Left ventricle myocardium inferior (tissue), 1 donor: ENCODE results near the gene PPP3R1. TPM values are rescaled to one million over a fixed set of nuclear protein-coding genes. Genes with fewer than 3 reads are reported as not detected.
A peak's percentile ranks its signal among the peaks of the same experiment; 100 is the strongest.

Experiments
- DNase-seq: peaks from one replicate; pipeline ENCODE4 v3.0.0-alpha.2; 2020
- H3K27ac ChIP-seq: fragments of 200-600 bp; replicated peaks from 2 replicates; pipeline ENCODE4 v1.8.0; 2021
- H3K27me3 ChIP-seq: fragments of 200-600 bp; 2 replicates; pipeline ENCODE4 v1.8.0; 2021; ENCODE audit warnings: low read depth
- H3K36me3 ChIP-seq: fragments of 200-600 bp; 2 replicates; pipeline ENCODE4 v1.8.0; 2021
- H3K4me1 ChIP-seq: fragments of 200-600 bp; 2 replicates; pipeline ENCODE4 v1.8.0; 2021
- H3K4me3 ChIP-seq: fragments of 200-600 bp; 2 replicates; pipeline ENCODE4 v1.8.0; 2021; ENCODE audit warnings: mild to moderate bottlenecking, moderate library complexity
- H3K9me3 ChIP-seq: fragments of 200-600 bp; replicated peaks from 2 replicates; pipeline ENCODE4 v1.8.0; 2021
- CTCF ChIP-seq: fragments of 200-600 bp; IDR thresholded peaks from 2 replicates; pipeline ENCODE4 v1.8.0; 2021; ENCODE audit warnings: antibody characterized with exemption, mild to moderate bottlenecking, borderline replicate concordance
- intact Hi-C: fragments of 100-400 bp; cut with micrococcal nuclease; formaldehyde crosslinking; loops from one replicate; pipeline ENCODE4 v1.11.0; 2022
- long read RNA-seq: library from polyadenylated mRNA; unstranded; transcript quantifications from one replicate; pipeline ENCODE4 v2.0.0, GENCODE V29; 2021
- total RNA-seq: library from RNA; stranded (reverse); fragmentation: NEBNext Ultra II Directional; extraction: Animal tissue kit (Norgen Biotek cat#: 25700); gene quantifications from one replicate; pipeline ENCODE4 v1.2.1, GENCODE V29; 2021
- donor health status: DM: no; HTN: yes; CAD: no; lungs with severe emphysema.

The PPP3R1 gene
- total RNA-seq, result 34.6 TPM
- long read RNA-seq, result 0 reads

DNA sequence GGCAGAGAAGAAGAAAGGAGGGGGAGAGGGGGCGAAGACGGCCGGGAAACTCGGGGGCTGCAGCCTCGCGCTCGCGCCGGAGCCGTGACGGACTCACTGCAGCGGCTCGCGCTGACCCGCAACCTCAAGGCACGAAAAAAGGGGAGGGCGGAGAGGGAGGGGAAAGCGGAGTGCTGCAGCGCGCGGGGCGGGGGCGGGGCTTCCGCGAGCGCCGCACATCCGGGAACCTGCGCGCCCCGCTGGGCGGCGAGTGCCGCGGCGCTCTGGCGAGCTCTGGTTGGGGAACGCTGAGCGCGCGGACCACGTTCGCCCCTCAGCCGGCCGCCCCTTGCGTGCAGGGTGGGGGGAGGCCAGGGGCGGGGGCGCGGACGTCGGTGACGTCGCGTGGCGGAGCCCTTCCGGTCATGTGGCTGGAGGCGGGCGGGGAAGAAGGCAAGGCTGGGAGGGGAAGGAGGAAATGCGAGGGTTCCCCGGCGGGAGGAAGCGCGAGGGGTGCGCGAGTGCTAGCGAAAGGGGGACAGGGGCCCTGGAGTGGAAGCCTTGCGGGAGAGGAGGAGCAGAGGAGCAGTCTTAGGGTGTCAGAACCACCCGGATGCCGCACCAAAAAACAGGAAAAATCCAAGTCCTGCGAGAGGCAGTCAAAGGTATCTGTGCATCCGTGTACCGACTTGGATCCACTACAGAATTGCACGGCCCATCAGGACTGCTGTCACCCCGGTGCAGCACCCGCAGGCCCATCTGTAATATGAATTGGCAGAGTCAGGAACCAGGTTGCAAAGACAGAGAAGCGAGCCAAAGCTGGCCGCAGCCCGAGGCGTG lies at the start of gene PPP3R1:
Gene PPP3R1, minus strand, starts transcription at position 133 of the 819 bp plus-strand sequence. CDS start 405 bp downstream, outside the sequence.
- DNase-seq, result peak; percentile 96
- no peaks in the 10 kb centered on the region for H3K36me3 ChIP-seq
- TF ChIP-seq CTCF, result no peak
- H3K9me3 ChIP-seq, result no peaks in the 10 kb centered on the region
- H3K27me3 ChIP-seq, result no peaks in the 10 kb centered on the region
- intact Hi-C loops, result no loop called here
- H3K27ac ChIP-seq, result peak within 1 kb of the TSS; percentile 97
- H3K4me1 ChIP-seq, result peaks cover 54% of the 10 kb centered on the region
- H3K4me3 ChIP-seq, result peak within 1 kb of the TSS; percentile 85

GRCh38 chr2:68295516-68295915 lies 43.2 kb upstream of the PPP3R1 start:
- peaks cover 13% of the 10 kb centered on the region for H3K36me3 ChIP-seq
- H3K27me3 ChIP-seq, result no peaks in the 10 kb centered on the region
- no peak for DNase-seq
- intact Hi-C loops, result no loop called here
- peaks cover 18% of the 10 kb centered on the region for H3K4me1 ChIP-seq
- H3K27ac ChIP-seq, result no peak overlapping the region
- H3K4me3 ChIP-seq, result no peak overlapping the region
- no peaks in the 10 kb centered on the region for H3K9me3 ChIP-seq
- no peak for TF ChIP-seq CTCF

DNA sequence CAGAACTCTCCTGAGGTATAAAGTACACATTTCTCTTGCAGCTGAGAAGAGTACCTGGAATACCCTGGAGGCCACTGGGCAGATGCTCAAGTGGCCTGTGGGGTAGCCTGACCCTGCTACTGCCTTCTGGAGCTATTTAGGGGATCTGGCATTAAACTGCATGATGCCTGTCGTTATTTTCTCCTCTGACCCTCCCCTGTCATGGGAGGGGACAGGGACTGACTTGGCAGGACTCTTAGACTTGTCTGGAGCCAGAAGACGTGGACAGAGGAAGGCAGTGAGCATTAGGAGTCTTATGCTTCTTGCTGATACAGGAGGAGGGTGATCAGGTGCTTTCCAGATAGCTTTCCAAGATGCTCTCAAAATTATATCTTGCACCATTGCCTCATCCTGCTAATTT lies 42.6 kb upstream of the PPP3R1 start:
- Histone ChIP-seq H3K9me3 (no peaks in the 10 kb centered on the region), H3K4me1 (peaks cover 24% of the 10 kb centered on the region), H3K27me3 (no peaks in the 10 kb centered on the region), H3K27ac (no peak overlapping the region), H3K36me3 (peaks cover 8% of the 10 kb centered on the region), H3K4me3 (no peak overlapping the region)
- no peak for DNase-seq
- intact Hi-C loops, result no loop called here
- TF ChIP-seq CTCF, result no peak

GRCh38 chr2:68294187-68294586 lies 41.9 kb upstream of the PPP3R1 start:
- peaks cover 26% of the 10 kb centered on the region for H3K4me1 ChIP-seq
- intact Hi-C loops, result no loop called here

GRCh38 chr2:68293755-68294154 lies 41.4 kb upstream of the PPP3R1 start:
- Histone ChIP-seq H3K9me3 (no peaks in the 10 kb centered on the region), H3K27ac (no peak overlapping the region), H3K4me1 (peaks cover 26% of the 10 kb centered on the region), H3K27me3 (no peaks in the 10 kb centered on the region), H3K36me3 (no peaks in the 10 kb centered on the region), H3K4me3 (no peak overlapping the region)
- intact Hi-C loops, result no loop called here
- TF ChIP-seq CTCF, result no peak
- no peak for DNase-seq

More at GRCh38 chr2:68294187-68294586, 41.9 kb upstream of the PPP3R1 start:
- TF ChIP-seq CTCF, result no peak
- Histone ChIP-seq H3K4me3 (no peak overlapping the region), H3K9me3 (no peaks in the 10 kb centered on the region), H3K36me3 (peaks cover under 1% of the 10 kb centered on the region), H3K27ac (no peak overlapping the region), H3K27me3 (no peaks in the 10 kb centered on the region)
- no peak for DNase-seq
